GM12878 (cell line): Measurements from ENCODE around the gene PLXND1. TPM values are rescaled to one million over a fixed set of nuclear protein-coding genes. Genes with fewer than 3 reads are reported as not detected.

Source experiments
- BACH1 ChIP-seq: fragments of 450-650 bp; IDR thresholded peaks from 2 replicates; pipeline ENCODE4 v1.6.1; 2017; ENCODE audit warnings: mild to moderate bottlenecking, borderline replicate concordance
- BCL11A ChIP-seq: IDR thresholded peaks from 2 replicates; pipeline ENCODE4 v1.6.1; 2011; ENCODE audit warnings: low read depth, low read length
- BRCA1 ChIP-seq: IDR thresholded peaks from 2 replicates; pipeline ENCODE4 v1.6.1; 2011; ENCODE audit warnings: low read depth, low read length, improper control_type of control experiment
- CEBPZ ChIP-seq: fragments of 150-350 bp; IDR thresholded peaks from 2 replicates; pipeline ENCODE4 v1.6.1; 2016; ENCODE audit warnings: low read depth, low read length
- CHD1 ChIP-seq: IDR thresholded peaks from 2 replicates; pipeline ENCODE4 v1.6.1; 2012; ENCODE audit warnings: low read depth, low read length, improper control_type of control experiment
- CREB1 ChIP-seq: IDR thresholded peaks from 2 replicates; pipeline ENCODE4 v1.6.1; 2012; ENCODE audit warnings: low read depth, mild to moderate bottlenecking, inconsistent platforms
- CTCF ChIP-seq, 3 experiments: IDR thresholded peaks in 2 of 3; conservative IDR thresholded peaks in 1 of 3; 2 replicates each; pipeline ENCODE4 v1.5.1; 2011; ENCODE audit warnings: low read depth in 3 of 3, low read length in 3 of 3, mild to moderate bottlenecking in 3 of 3, control low read depth in 2 of 3, moderate library complexity in 2 of 3, inconsistent platforms in 1 of 3, mixed read lengths in 1 of 3; ENCODE audit not compliant: control insufficient read depth in 2 of 3, insufficient read depth in 1 of 3; ENCODE audit errors: extremely low read depth in 1 of 3
- GATAD2B ChIP-seq: fragments of 450-650 bp; conservative IDR thresholded peaks from 2 replicates; pipeline ENCODE4 v1.6.1; 2017; ENCODE audit warnings: low read depth, mild to moderate bottlenecking, moderate library complexity
- MEF2A ChIP-seq: IDR thresholded peaks from 2 replicates; pipeline ENCODE4 v1.6.1; 2011; ENCODE audit warnings: low read depth, mild to moderate bottlenecking, low read length, moderate library complexity; ENCODE audit not compliant: insufficient read depth
- MEF2B ChIP-seq: fragments of 450-650 bp; IDR thresholded peaks from 2 replicates; pipeline ENCODE4 v1.6.1; 2018; ENCODE audit warnings: mild to moderate bottlenecking, moderate library complexity; ENCODE audit not compliant: partially characterized antibody, poor library complexity, severe bottlenecking
- MTA2 ChIP-seq: fragments of 450-650 bp; IDR thresholded peaks from 2 replicates; pipeline ENCODE4 v1.6.1; 2016; ENCODE audit warnings: low read depth, mild to moderate bottlenecking, moderate library complexity
- MYC ChIP-seq: IDR thresholded peaks from 2 replicates; pipeline ENCODE4 v1.6.1; 2011; ENCODE audit warnings: mild to moderate bottlenecking, low read length, moderate library complexity, inconsistent platforms; ENCODE audit not compliant: insufficient read depth, insufficient replicate concordance, insufficient read length, severe bottlenecking
- NBN ChIP-seq: fragments of 450-650 bp; IDR thresholded peaks from 2 replicates; pipeline ENCODE4 v1.6.1; 2016
- NKRF ChIP-seq: fragments of 450-650 bp; conservative IDR thresholded peaks from 2 replicates; pipeline ENCODE4 v1.6.1; 2017; ENCODE audit warnings: mild to moderate bottlenecking, moderate library complexity
- NR2C1 ChIP-seq: fragments of 450-650 bp; IDR thresholded peaks from 2 replicates; pipeline ENCODE4 v1.6.1; 2017; ENCODE audit warnings: antibody characterized with exemption, mild to moderate bottlenecking, moderate library complexity
- NR2C2 ChIP-seq: IDR thresholded peaks from 2 replicates; pipeline ENCODE4 v1.6.1; 2011; ENCODE audit warnings: borderline replicate concordance, low read depth; ENCODE audit not compliant: control insufficient read depth, insufficient read length
- NR2F1 ChIP-seq: fragments of 450-650 bp; conservative IDR thresholded peaks from 2 replicates; pipeline ENCODE4 v1.6.1; 2017; ENCODE audit warnings: mild to moderate bottlenecking
- SPI1 ChIP-seq: IDR thresholded peaks from 2 replicates; pipeline ENCODE4 v1.6.1; 2011; ENCODE audit warnings: low read depth, mild to moderate bottlenecking, low read length, moderate library complexity, borderline replicate concordance; ENCODE audit not compliant: insufficient read depth
- TCF3 ChIP-seq: IDR thresholded peaks from 2 replicates; pipeline ENCODE4 v1.6.1; 2012; ENCODE audit warnings: low read depth, mild to moderate bottlenecking, low read length, borderline replicate concordance; ENCODE audit not compliant: insufficient read depth
- ZNF207 ChIP-seq: fragments of 450-650 bp; IDR thresholded peaks from 2 replicates; pipeline ENCODE4 v1.6.1; 2014; ENCODE audit warnings: antibody characterized with exemption, mild to moderate bottlenecking, borderline replicate concordance
- ZNF24 ChIP-seq: fragments of 450-650 bp; IDR thresholded peaks from 2 replicates; pipeline ENCODE4 v1.6.1; 2017; ENCODE audit warnings: antibody characterized with exemption, mild to moderate bottlenecking
- ZNF384 ChIP-seq: IDR thresholded peaks from 2 replicates; pipeline ENCODE4 v1.6.1; 2012; ENCODE audit warnings: low read depth, mild to moderate bottlenecking, low read length, improper control_type of control experiment, borderline replicate concordance
- polyA plus RNA-seq, 11 experiments: library from polyadenylated mRNA; depleted of rRNA in 4 of 11; unstranded in 6 of 11; stranded (reverse) in 5 of 11; fragments of >200 nt; fragmentation: Nextera tagmentation in 4 of 11; fragmentation: Illumina TruSeq in 1 of 11; extraction: Ambion mirVana in 4 of 11; extraction: Trizol in 1 of 11; gene quantifications; 1 replicate in 1 of 11; 2 replicates in 10 of 11; pipeline versions ENCODE4 v1.2.1 to v1.2.3, GENCODE V29; 2011 to 2016; ENCODE audit warnings: inconsistent platforms in 2 of 11, missing spikeins in 2 of 11, low read depth in 1 of 11
- total RNA-seq, 4 experiments: library from RNA; depleted of rRNA in 3 of 4; stranded (reverse); fragments of >200 nt in 3 of 4; fragmentation: Illumina TruSeq in 1 of 4; extraction: Trizol in 1 of 4; gene quantifications; 2 replicates each; pipeline versions ENCODE4 v1.2.1 to v1.2.3, GENCODE V29; 2013 to 2021

PLXND1 gene
- total and polyA plus RNA-seq, 10 of the 15 experiments (the other 5 are each of a cell fraction or from before 2014, with no cell fraction given): 0.01 to 2.3 (median 0.72) TPM; not detected in 7

GRCh38 chr3:129577925-129578786, 28.3 kb downstream of the PLXND1 start (continued):
- TF ChIP-seq MYC: no peak
- no peak for TF ChIP-seq NR2C1
- TF ChIP-seq MTA2: peak; percentile 55; the same call in 1 of the 2 replicates
- peak; percentile 96 for TF ChIP-seq SPI1
- peak; percentile 88 for TF ChIP-seq TCF3
- no peak for TF ChIP-seq CREB1
- TF ChIP-seq NKRF: 0 out of 2 replicates have a peak, but pooled peaks have one; percentile 17
- TF ChIP-seq ZNF24: no peak
- peak; percentile 42; the same call in 1 of the 2 replicates for TF ChIP-seq BCL11A
- TF ChIP-seq ZNF384: no peak
- TF ChIP-seq ZNF207: no peak
- peak; percentile 39; the same call in 1 of the 2 replicates for TF ChIP-seq BACH1
- no peak for TF ChIP-seq NR2C2
- TF ChIP-seq CTCF (IDR thresholded peaks at IDR 0.05 in 2 of 3, conservative IDR thresholded peaks at IDR 0.05 in 1 of 3; ENCODE audit: control insufficient read depth in 2 of 3, extremely low read depth in 1 of 3, insufficient read depth in 1 of 3, low read depth in 3 of 3, low read length in 3 of 3): no peak
- TF ChIP-seq BRCA1: no peak
- TF ChIP-seq MEF2A: no peak
- no peak for TF ChIP-seq CEBPZ
- peak; percentile 83 for TF ChIP-seq NR2F1
- TF ChIP-seq GATAD2B: peak; percentile 89
- peak; percentile 26 for TF ChIP-seq MEF2B
- no peak for TF ChIP-seq NBN
- TF ChIP-seq CHD1: no peak
